Lower leg skin (tissue), 4 donors: ENCODE data around the gene EBF3. TPM values are rescaled to one million over a fixed set of nuclear protein-coding genes. Genes with fewer than 3 reads are reported as not detected.

Experiments used
- DNase-seq, 2 donors: peaks; one replicate each; pipeline ENCODE4 v3.0.0-alpha.2; 2019; ENCODE audit warnings: low spot score in 2 of 2
- H3K4me3 ChIP-seq: fragments of 200-600 bp; sonication (generic); 2 replicates; pipeline ENCODE4 v1.5.1; 2017; ENCODE audit warnings: mild to moderate bottlenecking, low read depth; ENCODE audit not compliant: poor library complexity, severe bottlenecking
- POLR2A ChIP-seq, 2 donors: fragments of 450-650 bp; IDR thresholded peaks; one replicate each; pipeline ENCODE4 v1.6.1; 2016 to 2017; ENCODE audit warnings: antibody characterized with exemption in 2 of 2, mild to moderate bottlenecking in 1 of 2, moderate library complexity in 1 of 2
- WGBS, 2 donors: methylation state at CpG; one replicate each; pipeline ENCODE4 v1.1.5; 2018; 5-methylcytosine and 5-hydroxymethylcytosine counted together
- intact Hi-C: fragments of 100-400 bp; cut with DNase I; formaldehyde crosslinking; loops from one replicate; pipeline ENCODE4 v1.15.0; 2023; ENCODE audit warnings: low total_unique reads
- total RNA-seq, 4 donors: library from RNA; depleted of rRNA; stranded (reverse); fragments of >200 nt; gene quantifications; one replicate each; pipeline ENCODE4 v1.1.0, GENCODE V29; 2016
- TF ChIP-seq, protein P1 (sequence below), 3 donors: fragments of 450-650 bp; IDR thresholded peaks; one replicate each; pipeline ENCODE4 v1.5.1; 2016; ENCODE audit warnings: antibody characterized with exemption in 3 of 3, mild to moderate bottlenecking in 3 of 3, moderate library complexity in 2 of 3

EBF3 gene, protein sequence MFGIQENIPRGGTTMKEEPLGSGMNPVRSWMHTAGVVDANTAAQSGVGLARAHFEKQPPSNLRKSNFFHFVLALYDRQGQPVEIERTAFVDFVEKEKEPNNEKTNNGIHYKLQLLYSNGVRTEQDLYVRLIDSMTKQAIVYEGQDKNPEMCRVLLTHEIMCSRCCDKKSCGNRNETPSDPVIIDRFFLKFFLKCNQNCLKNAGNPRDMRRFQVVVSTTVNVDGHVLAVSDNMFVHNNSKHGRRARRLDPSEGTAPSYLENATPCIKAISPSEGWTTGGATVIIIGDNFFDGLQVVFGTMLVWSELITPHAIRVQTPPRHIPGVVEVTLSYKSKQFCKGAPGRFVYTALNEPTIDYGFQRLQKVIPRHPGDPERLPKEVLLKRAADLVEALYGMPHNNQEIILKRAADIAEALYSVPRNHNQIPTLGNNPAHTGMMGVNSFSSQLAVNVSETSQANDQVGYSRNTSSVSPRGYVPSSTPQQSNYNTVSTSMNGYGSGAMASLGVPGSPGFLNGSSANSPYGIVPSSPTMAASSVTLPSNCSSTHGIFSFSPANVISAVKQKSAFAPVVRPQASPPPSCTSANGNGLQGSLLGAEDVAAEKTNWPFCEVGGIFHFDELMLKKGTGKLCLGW
- total RNA-seq, result 1 to 10 TPM in 3 of 4 donors, under 1 TPM in 1; 0.80 to 8.5 (median 2.4) TPM

DNA sequence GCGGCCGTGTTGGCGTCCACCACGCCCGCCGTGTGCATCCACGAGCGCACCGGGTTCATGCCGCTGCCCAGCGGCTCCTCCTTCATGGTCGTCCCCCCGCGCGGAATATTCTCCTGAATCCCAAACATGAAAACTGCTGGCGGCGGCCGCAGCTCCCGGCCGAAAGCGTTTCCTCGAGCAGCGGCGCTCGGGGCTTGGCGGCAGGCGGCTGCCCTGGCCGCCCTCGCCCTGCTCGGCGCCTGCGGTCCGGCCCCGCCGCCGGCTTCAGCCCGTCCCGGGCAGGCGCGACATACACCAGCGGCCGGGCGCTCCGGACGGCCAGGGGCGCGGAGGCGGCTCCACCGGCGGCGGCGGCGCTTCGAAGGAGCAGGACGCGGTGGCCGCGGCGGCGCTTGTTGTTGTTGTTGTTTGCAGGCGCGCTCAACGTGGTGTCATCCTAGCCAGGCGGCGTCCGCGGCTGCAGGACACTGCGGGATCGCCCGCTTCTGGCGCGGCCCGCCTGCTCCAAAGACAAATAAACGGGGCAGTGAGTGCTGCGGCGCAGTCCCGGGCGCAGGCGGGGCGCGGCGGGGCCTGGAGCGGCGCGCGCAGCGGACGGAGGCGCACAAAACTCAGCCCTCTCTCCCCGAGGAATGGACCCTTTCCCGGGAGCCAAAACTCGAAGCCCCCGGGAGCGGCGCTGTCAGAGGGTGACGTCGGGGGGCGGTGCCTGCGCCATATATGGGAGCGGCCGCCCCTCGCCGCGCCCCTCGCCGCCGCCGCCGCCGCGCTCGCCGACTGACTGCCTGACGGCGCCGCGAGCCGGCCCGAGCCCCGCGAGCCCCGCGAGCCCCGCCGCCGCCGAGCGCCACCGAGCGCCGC lies at the start of gene EBF3:
TSS of gene EBF3 (minus strand) at position 634 of the 861 bp plus-strand sequence. CDS start at position 128, 506 bp downstream.
- TF ChIP-seq, protein P1, sequence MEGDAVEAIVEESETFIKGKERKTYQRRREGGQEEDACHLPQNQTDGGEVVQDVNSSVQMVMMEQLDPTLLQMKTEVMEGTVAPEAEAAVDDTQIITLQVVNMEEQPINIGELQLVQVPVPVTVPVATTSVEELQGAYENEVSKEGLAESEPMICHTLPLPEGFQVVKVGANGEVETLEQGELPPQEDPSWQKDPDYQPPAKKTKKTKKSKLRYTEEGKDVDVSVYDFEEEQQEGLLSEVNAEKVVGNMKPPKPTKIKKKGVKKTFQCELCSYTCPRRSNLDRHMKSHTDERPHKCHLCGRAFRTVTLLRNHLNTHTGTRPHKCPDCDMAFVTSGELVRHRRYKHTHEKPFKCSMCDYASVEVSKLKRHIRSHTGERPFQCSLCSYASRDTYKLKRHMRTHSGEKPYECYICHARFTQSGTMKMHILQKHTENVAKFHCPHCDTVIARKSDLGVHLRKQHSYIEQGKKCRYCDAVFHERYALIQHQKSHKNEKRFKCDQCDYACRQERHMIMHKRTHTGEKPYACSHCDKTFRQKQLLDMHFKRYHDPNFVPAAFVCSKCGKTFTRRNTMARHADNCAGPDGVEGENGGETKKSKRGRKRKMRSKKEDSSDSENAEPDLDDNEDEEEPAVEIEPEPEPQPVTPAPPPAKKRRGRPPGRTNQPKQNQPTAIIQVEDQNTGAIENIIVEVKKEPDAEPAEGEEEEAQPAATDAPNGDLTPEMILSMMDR (IDR thresholded peaks at IDR 0.05), result no peak
- no peak for TF ChIP-seq POLR2A (IDR thresholded peaks at IDR 0.05)
- peak; percentile 60 to 94 for DNase-seq
- intact Hi-C loops, result no loop called here

GRCh38 chr10:130013335-130014262 lies 49.5 kb upstream of the EBF3 start:
- no peak for TF ChIP-seq POLR2A (IDR thresholded peaks at IDR 0.05)
- TF ChIP-seq, protein P1 (IDR thresholded peaks at IDR 0.05), result no peak
- intact Hi-C loops, result no loop called here
- 64 to 73% methylated on average over 28 to 30 of the region's 33 CpGs for WGBS, 2 donors
- DNase-seq, result peak in 1 of 2 donors; percentile 82
- H3K4me3 ChIP-seq, result no peak overlapping the region

More for the DNA sequence above, at the start of gene EBF3:
- 0 to 3% methylated on average over 25 to 26 of the region's 131 CpGs for WGBS, 2 donors
- H3K4me3 ChIP-seq, result peak within 1 kb of the TSS; percentile 33

DNA sequence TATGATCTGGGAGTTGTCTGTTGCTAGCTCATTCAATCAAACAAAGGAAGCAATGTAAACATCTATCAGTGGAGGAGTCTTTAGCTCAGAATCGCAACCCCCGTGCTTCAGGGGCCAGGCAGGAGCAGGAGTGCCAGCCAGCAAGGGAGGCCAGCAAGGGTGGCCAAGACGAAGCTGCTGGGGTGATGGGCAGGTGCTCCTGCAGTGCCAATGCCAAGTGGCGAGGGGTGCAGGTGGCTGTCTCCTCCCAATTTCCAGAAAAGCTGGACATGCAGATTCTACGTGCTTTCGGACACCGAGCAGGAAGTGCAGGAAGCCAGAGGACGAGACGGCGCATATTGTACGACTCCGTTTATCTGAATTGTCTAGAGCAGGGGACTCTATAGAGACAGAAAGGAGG lies 48.1 kb upstream of the EBF3 start:
- intact Hi-C loops, result no loop called here
- TF ChIP-seq, protein P1 (IDR thresholded peaks at IDR 0.05), result no peak
- no peak for TF ChIP-seq POLR2A (IDR thresholded peaks at IDR 0.05)
- WGBS, 2 donors, result 81 to 87% methylated on average over 12 of the region's 12 CpGs
- H3K4me3 ChIP-seq, result no peak overlapping the region
- no peak for DNase-seq

GRCh38 chr10:130010653-130011052 lies 46.6 kb upstream of the EBF3 start:
- intact Hi-C loops, result no loop called here
- TF ChIP-seq, protein P1 (IDR thresholded peaks at IDR 0.05), result no peak
- TF ChIP-seq POLR2A (IDR thresholded peaks at IDR 0.05), result no peak
- H3K4me3 ChIP-seq, result no peak overlapping the region
- WGBS, 2 donors, result 78 to 80% methylated on average over 6 of the region's 6 CpGs
- peak in 1 of 2 donors; percentile 70 for DNase-seq

- TF ChIP-seq, protein P1 (IDR thresholded peaks at IDR 0.05), result no peak
- TF ChIP-seq POLR2A (IDR thresholded peaks at IDR 0.05), result no peak
- WGBS, 2 donors, result 91 to 92% methylated on average over 9 of the region's 9 CpGs
- intact Hi-C loops, result no loop called here
- H3K4me3 ChIP-seq, result no peak overlapping the region
- peak in 1 of 2 donors; percentile 65 for DNase-seq
Observed at GRCh38 chr10:130009228-130009627, 45.2 kb upstream of the EBF3 start.
